ENCODE measurements around the gene NRIP3. TPM values are rescaled to one million over a fixed set of nuclear protein-coding genes. Genes with fewer than 3 reads are reported as not detected.

The NRIP3 gene
- total and polyA plus RNA-seq, 9 of the 15 experiments (the other 6 are each of a cell fraction or from before 2014, with no cell fraction given): 4.4 to 18.7 (median 11.6) TPM

GRCh38 chr11:9001736-9002135 is 2.1 kb downstream of the NRIP3 start (continued):
- TF ChIP-seq ZNF639 (CRISPR knock-in tag; conservative IDR thresholded peaks at IDR 0.05 in 1 of 2, IDR thresholded peaks at IDR 0.05 in 1 of 2) (no peak; a peak in 2 of 4 replicates), XRCC3 (IDR thresholded peaks at IDR 0.05) (no peak), ZNF263 (CRISPR knock-in tag; IDR thresholded peaks at IDR 0.05; ENCODE audit: borderline replicate concordance) (no peak), MNT (conservative IDR thresholded peaks at IDR 0.05) (peak; percentile 3 to 36; a peak in 1 of 4 replicates), ZNF766 (CRISPR knock-in tag; conservative IDR thresholded peaks at IDR 0.05) (no peak), CREB1 (IDR thresholded peaks at IDR 0.05) (no peak), CREB1 (CRISPR knock-in tag; IDR thresholded peaks at IDR 0.05) (peak; percentile 58; the same call in 1 of the 2 replicates), ZNF75A (CRISPR knock-in tag; IDR thresholded peaks at IDR 0.05) (no peak), MECOM (CRISPR knock-in tag; IDR thresholded peaks at IDR 0.05) (no peak), ZKSCAN1 (IDR thresholded peaks at IDR 0.05; ENCODE audit: low read depth, low read length) (no peak), ZBTB2 (IDR thresholded peaks at IDR 0.05) (no peak), GTF2B (IDR thresholded peaks at IDR 0.05; ENCODE audit: extremely low read depth, insufficient read length) (no peak), FOXK1 (CRISPR knock-in tag; IDR thresholded peaks at IDR 0.05; ENCODE audit: borderline replicate concordance) (no peak), L3MBTL2 (IDR thresholded peaks at IDR 0.05) (peak; percentile 74), POLR2AphosphoS5 (IDR thresholded peaks at IDR 0.05; ENCODE audit: control insufficient read depth, insufficient read depth, low read depth, low read length) (no peak), SP2 (IDR thresholded peaks at IDR 0.05; ENCODE audit: extremely low read depth, low read depth, low read length, poor library complexity, severe bottlenecking) (no peak), ZNF311 (CRISPR knock-in tag; IDR thresholded peaks at IDR 0.05) (peak; percentile 12; the same call in 1 of the 2 replicates), CHD2 (IDR thresholded peaks at IDR 0.05; ENCODE audit: low read depth, low read length) (no peak), TARDBP (IDR thresholded peaks at IDR 0.05) (no peak), BCLAF1 (IDR thresholded peaks at IDR 0.05; ENCODE audit: borderline replicate concordance in 1 of 2, control insufficient read depth in 1 of 2, low read depth in 2 of 2, low read length in 1 of 2) (no peak)

Measured in K562 (cell line).